HepG2 (cell line): ENCODE results near the gene CENPE.

ENCODE experiments used
- BHLHE40 ChIP-seq: IDR thresholded peaks from 2 replicates; pipeline ENCODE4 v1.6.1; 2011; ENCODE audit warnings: low read length, improper control_type of control experiment
- NFIC ChIP-seq: IDR thresholded peaks from 2 replicates; pipeline ENCODE4 v1.6.1; 2012; ENCODE audit warnings: mild to moderate bottlenecking, low read length, inconsistent platforms

DNA sequence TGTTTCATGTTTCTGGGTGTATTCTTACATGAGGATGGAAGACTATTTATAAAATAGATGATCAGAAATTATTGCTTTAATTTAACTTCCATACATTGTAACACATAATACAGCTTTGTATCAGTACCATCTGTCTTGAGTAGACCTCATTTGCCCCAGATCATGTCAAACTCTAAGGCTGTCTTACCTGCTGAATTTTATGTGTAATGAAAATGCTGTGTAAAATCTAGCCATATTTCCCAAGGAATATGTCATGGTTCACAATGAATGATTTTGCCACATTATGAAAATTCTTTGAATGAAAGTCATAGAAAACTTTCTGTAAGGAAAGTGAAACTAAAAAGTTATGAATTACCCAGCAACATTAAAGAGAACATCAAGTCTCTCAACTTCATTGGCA lies 105.9 kb downstream of the CENPE start:
- TF ChIP-seq BHLHE40: no peak
- no peak for TF ChIP-seq NFIC
